Measurements from ENCODE around the gene TANC1.

Gene TANC1

GRCh38 chr2:159266554-159266953 is 298.1 kb downstream of the TANC1 start:
- no peak for DNase-seq (ENCODE audit: low read depth, low spot score)

GRCh38 chr2:159267921-159268320 is 299.5 kb downstream of the TANC1 start:
- DNase-seq (ENCODE audit: low read depth, low spot score), result no peak

GRCh38 chr2:159270744-159271379 is 302.4 kb downstream of the TANC1 start:
- DNase-seq (ENCODE audit: low read depth, low spot score), result no peak

- DNase-seq (ENCODE audit: low read depth, low spot score), result no peak
Observed at GRCh38 chr2:159272156-159272555, 303.7 kb downstream of the TANC1 start.

- DNase-seq (ENCODE audit: low read depth, low spot score), result no peak
Observed at GRCh38 chr2:159275111-159275510, 306.7 kb downstream of the TANC1 start.

- no peak for DNase-seq (ENCODE audit: low read depth, low spot score)
Observed at GRCh38 chr2:159279700-159280099, 311.3 kb downstream of the TANC1 start.

GRCh38 chr2:159281002-159281401 is 312.6 kb downstream of the TANC1 start:
- no peak for DNase-seq (ENCODE audit: low read depth, low spot score)
